H1 (cell line): ENCODE results near the gene RASSF9. TPM values are rescaled to one million over a fixed set of nuclear protein-coding genes. Genes with fewer than 3 reads are reported as not detected.

Experiments
- CTCF ChIA-PET: fragments of 300-600 bp; sonication (Branson Sonifier 250); formaldehyde crosslinking; loops from one replicate; lab custom pipeline; 2021; ENCODE audit not compliant: partially characterized antibody; lab: Charles Lee
- POLR2A ChIA-PET: fragments of 300-600 bp; sonication (Branson Sonifier 250); formaldehyde crosslinking; loops from one replicate; lab custom pipeline; 2021; ENCODE audit warnings: inconsistent platforms; ENCODE audit not compliant: partially characterized antibody; lab: Charles Lee
- DNase-seq, 2 experiments: peaks; one replicate each; pipeline versions ENCODE4 v3.0.0 to v3.0.0-alpha.2; 2010 to 2022; ENCODE audit warnings: low spot score in 2 of 2, low read depth in 1 of 2, mixed read lengths in 1 of 2
- FAIRE-seq: peaks from 2 replicates; lab custom pipeline; 2011; peaks lifted over from hg19 to GRCh38; lab: Jason Lieb, UNC
- H2AFZ ChIP-seq: 2 replicates; pipeline ENCODE4 v1.8.1; 2012; ENCODE audit warnings: low read length, inconsistent platforms
- H2AK5ac ChIP-seq: 2 replicates; pipeline ENCODE4 v1.6.1; 2013; ENCODE audit warnings: low read depth, low read length
- H2BK120ac ChIP-seq: replicated peaks from 2 replicates; pipeline ENCODE3; 2013; ENCODE audit warnings: low read depth, low read length, inconsistent platforms
- H2BK12ac ChIP-seq: 2 replicates; pipeline ENCODE4 v1.6.1; 2013; ENCODE audit warnings: low read depth, low read length
- H2BK15ac ChIP-seq: 2 replicates; pipeline ENCODE4 v1.6.1; 2013; ENCODE audit warnings: low read length
- H2BK20ac ChIP-seq: 2 replicates; pipeline ENCODE4 v1.6.1; 2013; ENCODE audit warnings: low read length
- H2BK5ac ChIP-seq: 2 replicates; pipeline ENCODE4 v1.6.1; 2013; ENCODE audit warnings: low read depth, low read length
- H3K14ac ChIP-seq: 2 replicates; pipeline ENCODE4 v1.6.1; 2013; ENCODE audit warnings: inconsistent platforms; ENCODE audit not compliant: insufficient read length
- H3K18ac ChIP-seq: 2 replicates; pipeline ENCODE4 v1.6.1; 2013; ENCODE audit warnings: low read length; ENCODE audit errors: extremely low read depth
- H3K23ac ChIP-seq: 2 replicates; pipeline ENCODE4 v1.6.1; 2013; ENCODE audit warnings: inconsistent platforms; ENCODE audit not compliant: insufficient read length
- H3K23me2 ChIP-seq: 2 replicates; pipeline ENCODE4 v1.6.1; 2013; ENCODE audit warnings: low read depth, low read length
- H3K27ac ChIP-seq: 2 replicates; pipeline ENCODE4 v1.6.1; 2011; ENCODE audit warnings: low read depth, low read length, inconsistent platforms
- H3K27me3 ChIP-seq, 4 experiments: replicated peaks in 1 of 4; 1 replicate in 1 of 4; 2 replicates in 3 of 4; pipeline versions ENCODE4 v1.6.1 to v1.8.1; 2011 to 2013; ENCODE audit warnings: low read length in 3 of 4, mild to moderate bottlenecking in 3 of 4, inconsistent platforms in 2 of 4, mixed read lengths in 2 of 4, moderate library complexity in 1 of 4; ENCODE audit not compliant: control insufficient read depth in 3 of 4, insufficient read depth in 3 of 4; ENCODE audit errors: extremely low read depth in 1 of 4
- H3K36me3 ChIP-seq, 4 experiments: 2 replicates each; pipeline versions ENCODE4 v1.6.1 to v1.8.1; 2011 to 2013; ENCODE audit warnings: mild to moderate bottlenecking in 4 of 4, low read length in 3 of 4, moderate library complexity in 2 of 4, control low read depth in 1 of 4, inconsistent platforms in 1 of 4; ENCODE audit not compliant: insufficient read depth in 4 of 4, control insufficient read depth in 2 of 4
- H3K4ac ChIP-seq: replicated peaks from 2 replicates; pipeline ENCODE3; 2013; ENCODE audit warnings: low read length, low read depth, mixed read lengths, inconsistent platforms; ENCODE audit not compliant: insufficient read length
- H3K4me1 ChIP-seq, 4 experiments: replicated peaks in 1 of 4; 1 replicate in 1 of 4; 2 replicates in 3 of 4; pipeline versions ENCODE4 v1.6.1 to v1.8.1; 2011 to 2013; ENCODE audit warnings: low read length in 3 of 4, inconsistent platforms in 2 of 4, mixed read lengths in 1 of 4; ENCODE audit not compliant: insufficient read depth in 4 of 4, control insufficient read depth in 3 of 4
- H3K4me2 ChIP-seq, 2 experiments: 2 replicates each; pipeline versions ENCODE4 v1.6.1 to v1.8.1; 2011 to 2013; ENCODE audit warnings: low read depth in 2 of 2, low read length in 2 of 2, control low read depth in 1 of 2, inconsistent platforms in 1 of 2, mild to moderate bottlenecking in 1 of 2; ENCODE audit not compliant: insufficient read depth in 1 of 2
- H3K4me3 ChIP-seq, 4 experiments: fragments of 200-600, 300-600 bp in 1 of 4; sonication (generic), shearing (Covaris generic), sonication (Bioruptor Twin) in 1 of 4; 2 replicates each; pipeline versions ENCODE4 v1.5.1 to v1.8.1; 2011 to 2016; ENCODE audit warnings: low read length in 4 of 4, low read depth in 3 of 4, control low read depth in 2 of 4, inconsistent platforms in 2 of 4, mild to moderate bottlenecking in 2 of 4, mixed read lengths in 1 of 4, moderate library complexity in 1 of 4; ENCODE audit not compliant: insufficient read depth in 2 of 4; ENCODE audit errors: extremely low read depth in 1 of 4
- H3K56ac ChIP-seq: replicated peaks from 2 replicates; pipeline ENCODE3; 2013; ENCODE audit warnings: low read depth, mild to moderate bottlenecking, mixed read lengths, low read length, inconsistent platforms; ENCODE audit not compliant: insufficient read length
- H3K79me1 ChIP-seq: 2 replicates; pipeline ENCODE4 v1.6.1; 2013; ENCODE audit warnings: low read depth, low read length, control low read depth
- H3K79me2 ChIP-seq, 2 experiments: 2 replicates each; pipeline versions ENCODE4 v1.6.1 to v1.8.1; 2012 to 2013; ENCODE audit warnings: low read length in 2 of 2, mild to moderate bottlenecking in 2 of 2, inconsistent platforms in 1 of 2; ENCODE audit not compliant: insufficient read depth in 2 of 2, control insufficient read depth in 1 of 2
- H3K9ac ChIP-seq, 4 experiments: replicated peaks in 1 of 4; 1 replicate in 1 of 4; 2 replicates in 3 of 4; pipeline versions ENCODE4 v1.6.1 to v1.8.1; 2011 to 2013; ENCODE audit warnings: low read depth in 3 of 4, low read length in 3 of 4, control low read depth in 2 of 4, mild to moderate bottlenecking in 2 of 4, moderate library complexity in 2 of 4, inconsistent platforms in 1 of 4; ENCODE audit errors: extremely low read depth in 1 of 4
- H3K9me3 ChIP-seq, 2 experiments: 2 replicates each; pipeline versions ENCODE4 v1.6.1 to v1.8.1; 2012 to 2013; ENCODE audit warnings: mild to moderate bottlenecking in 2 of 2, moderate library complexity in 2 of 2, control low read depth in 1 of 2, inconsistent platforms in 1 of 2, low read depth in 1 of 2, low read length in 1 of 2, mixed read lengths in 1 of 2; ENCODE audit not compliant: insufficient read depth in 2 of 2
- H4K20me1 ChIP-seq, 2 experiments: replicated peaks in 1 of 2; 2 replicates each; pipeline versions ENCODE3 to v1.8.1; 2011 to 2013; ENCODE audit warnings: inconsistent platforms in 2 of 2, low read length in 2 of 2, mild to moderate bottlenecking in 1 of 2; ENCODE audit not compliant: insufficient read depth in 2 of 2, control insufficient read depth in 1 of 2
- H4K5ac ChIP-seq: 2 replicates; pipeline ENCODE4 v1.6.1; 2013; ENCODE audit warnings: low read length, low read depth, mixed read lengths, inconsistent platforms; ENCODE audit not compliant: insufficient read length
- H4K8ac ChIP-seq: 2 replicates; pipeline ENCODE4 v1.8.0; 2013; ENCODE audit warnings: mild to moderate bottlenecking, moderate library complexity, low read length, inconsistent platforms; ENCODE audit not compliant: insufficient read depth; ENCODE audit errors: extremely low read depth
- H4K91ac ChIP-seq: replicated peaks from 2 replicates; pipeline ENCODE3; 2013; ENCODE audit warnings: low read length, mixed read lengths, inconsistent platforms; ENCODE audit not compliant: insufficient read length
- CTBP2 ChIP-seq: IDR thresholded peaks from 2 replicates; pipeline ENCODE4 v1.7.0; 2011; ENCODE audit warnings: borderline replicate concordance, mild to moderate bottlenecking, moderate library complexity, mixed read lengths, low read length; ENCODE audit not compliant: insufficient read depth, insufficient read length
- EGR1 ChIP-seq: IDR thresholded peaks from 2 replicates; pipeline ENCODE4 v1.6.1; 2011; ENCODE audit warnings: low read depth, low read length, borderline replicate concordance
- JUND ChIP-seq: IDR thresholded peaks from 2 replicates; pipeline ENCODE4 v1.6.1; 2011; ENCODE audit warnings: mild to moderate bottlenecking, improper control_type of control experiment, low read length
- PHF8 ChIP-seq: fragments of 200-600 bp; sonication (generic); conservative IDR thresholded peaks from 2 replicates; pipeline ENCODE4 v1.7.1; 2012; ENCODE audit warnings: low read depth, mild to moderate bottlenecking, inconsistent platforms, low read length, moderate library complexity
- RAD21 ChIP-seq, 2 experiments: IDR thresholded peaks in 1 of 2; conservative IDR thresholded peaks in 1 of 2; 2 replicates each; pipeline ENCODE4 v1.6.1; 2011; ENCODE audit warnings: low read depth in 2 of 2, low read length in 2 of 2, improper control_type of control experiment in 1 of 2, inconsistent platforms in 1 of 2, mild to moderate bottlenecking in 1 of 2, moderate library complexity in 1 of 2
- RBBP5 ChIP-seq: IDR thresholded peaks from 2 replicates; pipeline ENCODE4 v1.7.1; 2012; ENCODE audit warnings: low read depth, mild to moderate bottlenecking, inconsistent platforms, low read length, moderate library complexity, borderline replicate concordance
- RFX5 ChIP-seq: IDR thresholded peaks from 2 replicates; pipeline ENCODE4 v1.6.1; 2011; ENCODE audit warnings: low read depth, low read length, improper control_type of control experiment, borderline replicate concordance
- SIN3A ChIP-seq, 2 experiments: IDR thresholded peaks in 1 of 2; conservative IDR thresholded peaks in 1 of 2; 2 replicates each; pipeline ENCODE4 v1.6.1; 2011 to 2012; ENCODE audit warnings: low read length in 2 of 2, improper control_type of control experiment in 1 of 2, low read depth in 1 of 2, mild to moderate bottlenecking in 1 of 2
- SP1 ChIP-seq: IDR thresholded peaks from 2 replicates; pipeline ENCODE4 v1.6.1; 2011; ENCODE audit warnings: low read depth, low read length
- TAF1 ChIP-seq: IDR thresholded peaks from 2 replicates; pipeline ENCODE4 v1.6.1; 2011; ENCODE audit warnings: mild to moderate bottlenecking, low read depth, low read length
- TBP ChIP-seq: IDR thresholded peaks from 2 replicates; pipeline ENCODE4 v1.6.1; 2011; ENCODE audit warnings: low read depth, low read length, improper control_type of control experiment
- TEAD4 ChIP-seq: IDR thresholded peaks from 2 replicates; pipeline ENCODE4 v1.6.1; 2012; ENCODE audit warnings: low read depth, low read length, inconsistent platforms, mixed read lengths
- polyA plus RNA-seq, 7 experiments: library from polyadenylated mRNA; depleted of rRNA in 3 of 7; stranded (reverse) in 5 of 7; unstranded in 2 of 7; fragments of >200 nt in 5 of 7; fragments of 200-250 nt in 2 of 7; gene quantifications; 1 replicate in 5 of 7; 2 replicates in 1 of 7; 4 replicates in 1 of 7; pipeline versions ENCODE4 v1.2.1 to v1.2.3, GENCODE V29; 2011 to 2013; ENCODE audit warnings: missing spikeins in 2 of 7, mixed read lengths in 2 of 7
- total RNA-seq: library from RNA; stranded (reverse); fragmentation: NEBNext Ultra II Directional; extraction: Animal tissue kit (Norgen Biotek cat#: 25700); gene quantifications from 2 replicates; pipeline ENCODE4 v1.2.1, GENCODE V29; 2021

Gene RASSF9
- total and polyA plus RNA-seq, 2 of the 8 experiments (the other 6 are each of a cell fraction or from before 2014, with no cell fraction given), result 0.06 to 0.39 TPM

DNA sequence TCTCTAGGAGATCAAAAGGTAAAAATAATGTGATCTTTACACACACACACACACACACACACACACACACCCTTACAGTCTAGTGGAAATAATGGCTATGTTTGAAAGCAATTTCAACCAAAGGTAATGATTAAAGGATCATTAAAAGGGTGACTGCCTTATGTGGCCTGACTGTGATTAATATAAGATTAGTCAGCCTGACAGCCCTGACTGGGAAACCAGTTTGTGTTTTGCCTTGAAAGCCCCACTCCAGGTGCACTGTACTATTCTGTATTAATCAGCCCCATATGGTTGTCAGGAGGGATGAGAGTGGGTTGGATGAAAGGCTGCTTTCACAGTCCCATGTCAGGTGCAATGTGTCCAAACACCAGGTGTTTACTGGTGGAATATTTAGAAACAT is 10.5 kb downstream of the RASSF9 start:
- Histone ChIP-seq H3K18ac (no peak overlapping the region), H4K91ac (no peak overlapping the region), H2BK12ac (no peak overlapping the region), H3K4me1 (no peaks in the 10 kb centered on the region; a peak in 1 of 7 replicates), H3K79me1 (no peaks in the 10 kb centered on the region)
- POLR2A ChIA-PET, result no interaction called here
- TF ChIP-seq JUND (no peak), PHF8 (no peak), RFX5 (no peak), SP1 (no peak), RBBP5 (no peak), TBP (no peak), RAD21 (IDR thresholded peaks at IDR 0.05 in 1 of 2, conservative IDR thresholded peaks at IDR 0.05 in 1 of 2; ENCODE audit: low read depth in 2 of 2, low read length in 2 of 2) (no peak), EGR1 (no peak), SIN3A (conservative IDR thresholded peaks at IDR 0.05 in 1 of 2, IDR thresholded peaks at IDR 0.05 in 1 of 2; ENCODE audit: low read depth in 1 of 2, low read length in 2 of 2) (no peak), TEAD4 (no peak), CTBP2 (no peak), TAF1 (no peak)
- TF ChIP-seq, all 59 proteins: peak for 0
- Histone ChIP-seq H3K9me3 (no peaks in the 10 kb centered on the region), H3K9ac (no peak overlapping the region), H4K8ac (no peak overlapping the region), H4K20me1 (no peaks in the 10 kb centered on the region), H2BK20ac (no peak overlapping the region), H2BK5ac (no peak overlapping the region), H3K56ac (no peak overlapping the region), H3K27me3 (no peaks in the 10 kb centered on the region), H2BK120ac (no peak overlapping the region), H3K79me2 (no peaks in the 10 kb centered on the region), H4K5ac (no peak overlapping the region), H3K4ac (no peak overlapping the region), H3K4me2 (no peak overlapping the region), H3K4me3 (no peak overlapping the region), H2AK5ac (no peak overlapping the region), H2BK15ac (no peak overlapping the region), H3K27ac (no peak overlapping the region), H3K23ac (no peak overlapping the region), H3K36me3 (no peaks in the 10 kb centered on the region), H2AFZ (no peak overlapping the region), H3K23me2 (no peaks in the 10 kb centered on the region), H3K14ac (no peak overlapping the region)
- no peak for DNase-seq
- CTCF ChIA-PET, result no interaction called here
- no peak for FAIRE-seq
